CD4-positive, alpha-beta T cell (primary cell): ENCODE results near the gene WDR31. TPM values are rescaled to one million over a fixed set of nuclear protein-coding genes. Genes with fewer than 3 reads are reported as not detected.

Source experiments
- ATAC-seq: fragments of 200-7000 bp; cut with Tn5 transposase; one replicate; pipeline ENCODE4 v1.10.0; 2022; ENCODE audit warnings: mild to moderate bottlenecking; ENCODE audit not compliant: poor library complexity
- CTCF ChIA-PET: fragments of 350-600 bp; sonication (Branson Sonifier 250); formaldehyde crosslinking; loops from one replicate; lab custom pipeline; 2021; ENCODE audit warnings: antibody characterized with exemption, inconsistent platforms; lab: Charles Lee
- POLR2A ChIA-PET: fragments of 350-600 bp; sonication (Branson Sonifier 250); formaldehyde crosslinking; loops from one replicate; lab custom pipeline; 2021; ENCODE audit warnings: antibody characterized with exemption, inconsistent platforms; lab: Charles Lee
- DNase-seq, 14 experiments: peaks; one replicate each; pipeline ENCODE4 v3.0.0-alpha.2; 2013 to 2020; ENCODE audit warnings: mixed read lengths in 2 of 14
- H3K27ac ChIP-seq, 2 donors: one replicate each; pipeline versions ENCODE4 v1.5.1 to v1.7.0; 2013; ENCODE audit warnings: low read length in 2 of 2, low read depth in 1 of 2, mild to moderate bottlenecking in 1 of 2
- H3K27me3 ChIP-seq, 2 experiments: 1 replicate in 1 of 2; 2 replicates in 1 of 2; pipeline versions ENCODE4 v1.6.1 to v1.7.0; 2013; ENCODE audit warnings: low read length in 2 of 2, control low read depth in 1 of 2, mild to moderate bottlenecking in 1 of 2, moderate library complexity in 1 of 2; ENCODE audit not compliant: insufficient read depth in 2 of 2, control insufficient read depth in 1 of 2
- H3K36me3 ChIP-seq: one replicate; pipeline ENCODE4 v1.6.1; 2013; ENCODE audit warnings: low read length, control low read depth; ENCODE audit not compliant: insufficient read depth
- H3K4me1 ChIP-seq: one replicate; pipeline ENCODE4 v1.6.1; 2013; ENCODE audit warnings: low read length, control low read depth; ENCODE audit not compliant: insufficient read depth
- H3K4me3 ChIP-seq: one replicate; pipeline ENCODE4 v1.5.1; 2013; ENCODE audit warnings: mild to moderate bottlenecking, low read length, moderate library complexity
- H3K9me3 ChIP-seq, 2 experiments: 1 replicate in 1 of 2; 2 replicates in 1 of 2; pipeline versions ENCODE4 v1.6.1 to v1.7.0; 2013; ENCODE audit warnings: low read length in 2 of 2, mild to moderate bottlenecking in 2 of 2, control low read depth in 1 of 2, moderate library complexity in 1 of 2; ENCODE audit not compliant: control insufficient read depth in 1 of 2, insufficient read depth in 1 of 2
- H3K27ac Mint-ChIP-seq: one replicate; pipeline ENCODE4 v1.8.0; 2020; ENCODE audit warnings: mixed read lengths
- H3K27me3 Mint-ChIP-seq: one replicate; pipeline ENCODE4 v1.8.0; 2021; ENCODE audit warnings: mixed read lengths
- H3K36me3 Mint-ChIP-seq: one replicate; pipeline ENCODE4 v1.8.0; 2021; ENCODE audit warnings: low read depth, mixed read lengths
- H3K4me1 Mint-ChIP-seq: one replicate; pipeline ENCODE4 v1.8.0; 2021; ENCODE audit warnings: low read depth, mixed read lengths
- H3K4me3 Mint-ChIP-seq: one replicate; pipeline ENCODE4 v1.8.0; 2020; ENCODE audit warnings: mild to moderate bottlenecking, mixed read lengths
- H3K9me3 Mint-ChIP-seq: one replicate; pipeline ENCODE4 v1.8.0; 2020; ENCODE audit warnings: mixed read lengths
- CTCF ChIP-seq: fragments of 200-600 bp; IDR thresholded peaks from one replicate; pipeline ENCODE4 v1.8.0; 2022; ENCODE audit warnings: antibody characterized with exemption, mild to moderate bottlenecking
- intact Hi-C, 2 experiments: fragments of 100-400 bp; cut with DNase I in 1 of 2; cut with micrococcal nuclease in 1 of 2; formaldehyde crosslinking; loops; one replicate each; pipeline versions ENCODE4 v1.15.1 to v1.9.0; 2023 to 2025; cut with DNase I, micrococcal nuclease
- total RNA-seq, 174 experiments: library from RNA in 2 of 174; stranded (reverse) in 2 of 174; gene quantifications; one replicate each; pipeline ENCODE4 v1.2.3 and lab custom pipeline; 2021 to 2026

The WDR31 gene
- total RNA-seq, 2 experiments from 2014 or later: 0.14 to 0.22 TPM

DNA sequence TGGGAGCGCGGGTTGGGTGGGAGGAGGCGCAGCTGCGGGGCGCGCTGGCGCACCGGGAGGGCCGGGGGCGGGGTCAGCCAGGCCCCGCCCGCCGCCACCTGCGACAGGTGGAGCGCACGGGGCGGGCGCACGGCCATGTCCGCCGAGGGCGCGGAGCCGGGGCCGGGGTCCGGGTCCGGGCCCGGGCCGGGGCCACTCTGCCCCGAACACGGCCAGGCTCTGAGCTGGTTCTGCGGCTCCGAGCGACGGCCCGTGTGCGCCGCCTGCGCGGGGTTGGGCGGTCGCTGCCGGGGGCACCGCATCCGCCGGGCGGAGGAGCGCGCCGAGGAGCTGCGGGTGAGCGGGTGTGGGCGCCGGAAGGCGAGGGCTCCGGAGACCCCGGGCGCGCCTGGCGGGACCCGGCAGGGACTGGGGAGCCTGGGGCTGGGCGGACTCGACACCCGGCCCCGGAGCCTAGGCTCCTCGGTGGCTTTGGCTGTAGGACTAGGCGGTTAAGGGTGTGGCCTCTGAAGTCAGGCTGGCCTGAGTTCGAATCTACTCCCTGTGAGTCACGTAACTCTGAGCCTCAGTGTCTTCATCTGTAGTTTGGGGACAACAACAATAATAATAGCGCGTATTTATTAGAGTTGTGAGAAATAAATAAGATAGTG lies 9.5 kb upstream of the WDR31 start, which contains the start of gene BSPRY:
BSPRY (plus strand) TSS at position 97 of the 650 bp plus-strand sequence; CDS start at position 136, 39 bp downstream.
- Mint-ChIP-seq H3K4me3 (peak within 1 kb of the TSS; percentile 81), H3K9me3 (no peaks in the 10 kb centered on the region), H3K36me3 (no peaks in the 10 kb centered on the region), H3K27me3 (peaks cover 53% of the 10 kb centered on the region), H3K27ac (no peak within 1 kb of the TSS), H3K4me1 (peaks cover 13% of the 10 kb centered on the region)
- peak; percentile 81 for ATAC-seq
- peaks cover 20% of the 10 kb centered on the region for H3K4me1 ChIP-seq
- TF ChIP-seq CTCF: no peak
- H3K27ac ChIP-seq: no peak within 1 kb of the TSS
- no peaks in the 10 kb centered on the region for H3K9me3 ChIP-seq
- intact Hi-C loops: loop anchor here in 1 of 2 experiments (1.0 to 10.0 kb wide), 2 partner anchors 40 to 55 kb away; partner anchors contain the start of gene ALAD
- H3K4me3 ChIP-seq: peak within 1 kb of the TSS; percentile 47
- peaks cover 8 to 15% of the 10 kb centered on the region in 2 experiments for H3K27me3 ChIP-seq
- CTCF ChIA-PET: interaction anchor here (2.1 kb wide), 1 partner anchor 10 kb away, joined by 6 read pairs; the partner anchor contains the start of gene WDR31
- H3K36me3 ChIP-seq: no peaks in the 10 kb centered on the region
- POLR2A ChIA-PET: interaction anchor here (1.3 to 1.6 kb wide), 2 partner anchors 10 to 27 kb away, joined by 4 to 7 read pairs; partner anchors contain the start of genes HDHD3 and WDR31
- peak in 7 of 14 experiments; percentile 11 to 55 (median 34) for DNase-seq

- H3K4me3 Mint-ChIP-seq: peak overlapping the region; percentile 81
- H3K27me3 ChIP-seq: peaks cover 8 to 15% of the 10 kb centered on the region in 2 experiments
- no peaks in the 10 kb centered on the region for H3K36me3 ChIP-seq
- peaks cover 51% of the 10 kb centered on the region for H3K27me3 Mint-ChIP-seq
- no peaks in the 10 kb centered on the region for H3K9me3 ChIP-seq
- no peak overlapping the region for H3K4me3 ChIP-seq
- no peak for TF ChIP-seq CTCF
- no peak overlapping the region for H3K27ac ChIP-seq
- intact Hi-C loops: loop anchor here in 1 of 2 experiments (1.0 to 10.0 kb wide), 2 partner anchors 40 to 56 kb away; partner anchors contain the start of gene ALAD
- ChIA-PET CTCF (interaction anchor here (1.7 kb wide), 1 partner anchor 52 kb away, joined by 3 read pairs; the partner anchor contains the start of gene ALAD), POLR2A (interaction anchor here (1.6 kb wide), 1 partner anchor 9 kb away, joined by 7 read pairs; the partner anchor contains the start of gene WDR31)
- H3K4me1 ChIP-seq: peaks cover 20% of the 10 kb centered on the region
- no peak for ATAC-seq
- no peak overlapping the region for H3K27ac Mint-ChIP-seq
- H3K4me1 Mint-ChIP-seq: peaks cover 13% of the 10 kb centered on the region
- no peaks in the 10 kb centered on the region for H3K9me3 Mint-ChIP-seq
- DNase-seq: no peak
- no peaks in the 10 kb centered on the region for H3K36me3 Mint-ChIP-seq
Observed at GRCh38 chr9:113349066-113349444, 9.0 kb upstream of the WDR31 start.

DNA sequence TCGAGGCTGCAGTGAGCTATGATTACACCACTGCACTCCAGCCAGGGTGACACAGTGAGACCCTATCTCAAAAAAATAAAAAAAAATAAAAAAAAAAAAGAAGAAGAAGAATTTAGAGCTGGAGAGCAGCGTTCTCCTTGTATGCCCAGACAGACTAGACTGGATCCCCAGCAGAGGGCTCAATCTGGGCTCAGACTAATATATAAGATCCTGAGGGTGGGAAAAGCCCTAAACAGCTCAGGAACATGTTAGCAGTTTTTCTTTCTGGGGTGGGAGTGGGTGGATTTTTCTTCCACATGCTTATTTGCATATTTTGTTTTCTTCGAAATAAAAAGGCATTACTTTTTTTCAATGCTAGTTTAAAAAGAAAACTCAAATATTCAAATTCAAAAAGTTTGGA lies 8.4 kb upstream of the WDR31 start:
- no peak overlapping the region for H3K27ac Mint-ChIP-seq
- intact Hi-C loops: loop anchor here in 1 of 2 experiments (10.0 kb wide), 1 partner anchor 56 kb away; the partner anchor contains the start of gene ALAD
- CTCF ChIA-PET: interaction anchor here (1.7 kb wide), 1 partner anchor 53 kb away, joined by 3 read pairs; the partner anchor contains the start of gene ALAD

More for the DNA sequence above, 8.4 kb upstream of the WDR31 start:
- Histone ChIP-seq H3K4me1 (peaks cover 20% of the 10 kb centered on the region), H3K4me3 (no peak overlapping the region), H3K27me3 (peaks cover 8 to 15% of the 10 kb centered on the region in 2 experiments), H3K27ac (no peak overlapping the region), H3K9me3 (no peaks in the 10 kb centered on the region), H3K36me3 (no peaks in the 10 kb centered on the region)
- ATAC-seq (no peak), DNase-seq (no peak)
- H3K4me3 Mint-ChIP-seq: peak overlapping the region; percentile 56
- POLR2A ChIA-PET: interaction anchor here (1.6 kb wide), 1 partner anchor 9 kb away, joined by 7 read pairs; the partner anchor contains the start of gene WDR31
- H3K36me3 Mint-ChIP-seq: no peaks in the 10 kb centered on the region
- no peak for TF ChIP-seq CTCF
- peaks cover 47% of the 10 kb centered on the region for H3K27me3 Mint-ChIP-seq
- peaks cover 13% of the 10 kb centered on the region for H3K4me1 Mint-ChIP-seq
- no peaks in the 10 kb centered on the region for H3K9me3 Mint-ChIP-seq
